Upper lobe of left lung (tissue), 6 donors: ENCODE measurements around the gene UBE2F. TPM values are rescaled to one million over a fixed set of nuclear protein-coding genes. Genes with fewer than 3 reads are reported as not detected.

Source experiments
- ATAC-seq, 2 donors: fragments of 200-7000 bp; cut with Tn5 transposase; one replicate each; pipeline ENCODE4 v1.9.1; 2022; ENCODE audit warnings: mild to moderate bottlenecking in 2 of 2, moderate library complexity in 2 of 2; ENCODE audit not compliant: low FRiP score in 2 of 2
- DNase-seq, 2 donors: peaks; one replicate each; pipeline ENCODE4 v3.0.0-alpha.2; 2019 to 2020
- H3K27ac ChIP-seq, 4 donors: fragments of 200-600 bp; sonication (generic); one replicate each; pipeline ENCODE4 v1.5.1; 2016 to 2019
- H3K27me3 ChIP-seq, 4 donors: fragments of 200-600 bp; sonication (generic); one replicate each; pipeline ENCODE4 v1.5.1; 2017 to 2019
- H3K36me3 ChIP-seq, 4 donors: fragments of 200-600 bp; sonication (generic); one replicate each; pipeline ENCODE4 v1.5.1; 2016 to 2019
- H3K4me1 ChIP-seq, 4 donors: fragments of 200-600 bp; sonication (generic); one replicate each; pipeline ENCODE4 v1.5.1; 2018 to 2019
- H3K4me3 ChIP-seq, 4 donors: fragments of 200-600 bp; sonication (generic); one replicate each; pipeline ENCODE4 v1.5.1; 2017 to 2019; ENCODE audit warnings: mild to moderate bottlenecking in 2 of 4, moderate library complexity in 1 of 4
- H3K9me3 ChIP-seq, 4 donors: fragments of 200-600 bp; sonication (generic); one replicate each; pipeline ENCODE4 v1.5.1; 2018 to 2019
- EP300 ChIP-seq, 4 donors: sonication (generic); formaldehyde crosslinking; IDR thresholded peaks; one replicate each; pipeline ENCODE4 v1.5.1; 2017; ENCODE audit warnings: antibody characterized with exemption in 4 of 4, control low read depth in 2 of 4
- POLR2A ChIP-seq, 4 donors: fragments of 450-650 bp; IDR thresholded peaks; one replicate each; pipeline ENCODE4 v1.5.1; 2016 to 2017; ENCODE audit warnings: antibody characterized with exemption in 4 of 4, mild to moderate bottlenecking in 2 of 4
- POLR2AphosphoS5 ChIP-seq, 2 donors: sonication (generic); formaldehyde crosslinking; IDR thresholded peaks; one replicate each; pipeline ENCODE4 v1.5.1; 2017; ENCODE audit warnings: antibody characterized with exemption in 2 of 2
- WGBS, 2 donors: methylation state at CpG; one replicate each; pipeline ENCODE4 v1.1.5; 2017 to 2018; 5-methylcytosine and 5-hydroxymethylcytosine counted together
- total RNA-seq, 6 donors: library from RNA; depleted of rRNA in 4 of 6; stranded (reverse); fragments of >200 nt in 4 of 6; gene quantifications; one replicate each; pipeline versions ENCODE4 v1.1.0 to v1.2.1, GENCODE V29; 2016 to 2021
- TF ChIP-seq, protein P1 (sequence below), 6 experiments: fragments of 450-650 bp in 4 of 6; fragments of 200-600 bp in 2 of 6; sonication (generic) in 2 of 6; IDR thresholded peaks; one replicate each; pipeline ENCODE4 v1.5.1; 2016 to 2019; ENCODE audit warnings: antibody characterized with exemption in 6 of 6
- donor health status: DM: no; HTN: no; CAD: no; lungs with moderate emphysema.
- donor health status: DM: no; HTN: yes; CAD: no; lungs with severe emphysema.

UBE2F gene
- total RNA-seq, 6 donors from 2014 or later = 11.5 to 65.5 (median 39.8) TPM

DNA sequence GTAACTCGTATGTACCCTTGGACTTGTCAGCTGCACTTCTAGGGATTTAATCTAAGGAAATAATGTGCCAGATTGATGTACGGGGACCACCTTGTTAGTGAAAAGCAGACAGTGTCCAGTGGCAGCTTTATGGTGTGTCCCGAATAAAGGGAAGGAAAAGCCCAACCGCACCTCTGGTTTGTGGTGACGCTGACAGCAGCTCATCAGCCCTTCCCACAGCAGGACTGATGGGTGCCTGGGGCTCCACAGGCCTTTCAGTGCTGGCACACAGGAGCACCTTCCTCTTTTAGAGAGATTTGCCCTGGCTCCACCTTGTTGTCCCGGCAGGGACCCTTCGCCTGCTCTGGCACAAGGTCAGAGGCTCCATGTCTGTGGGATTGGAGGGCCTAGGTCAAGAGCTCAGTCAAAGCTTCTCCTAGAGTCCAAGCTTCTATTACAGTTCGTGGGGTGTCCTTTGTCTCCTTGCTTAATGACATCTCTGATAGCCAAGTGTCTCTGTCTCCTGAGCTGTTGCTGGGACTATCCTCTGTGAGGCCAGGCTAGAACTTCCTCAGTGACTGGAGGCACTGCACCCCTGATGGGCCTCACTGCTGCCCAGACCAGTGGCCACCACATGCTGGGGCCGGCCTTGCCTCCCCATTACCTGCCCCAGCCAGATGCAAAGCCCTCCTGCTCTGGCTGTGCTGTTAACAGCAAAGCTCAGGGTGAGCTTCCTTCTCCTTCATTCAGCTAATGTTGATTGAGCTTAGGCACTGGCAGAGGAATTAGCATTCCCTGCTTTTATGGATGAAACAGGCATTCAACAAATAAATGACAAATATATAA is 61.0 kb downstream of the UBE2F start:
- TF ChIP-seq POLR2A (IDR thresholded peaks at IDR 0.05) (no peak), POLR2AphosphoS5 (IDR thresholded peaks at IDR 0.05) (no peak), EP300 (IDR thresholded peaks at IDR 0.05) (no peak)
- TF ChIP-seq, protein P1, sequence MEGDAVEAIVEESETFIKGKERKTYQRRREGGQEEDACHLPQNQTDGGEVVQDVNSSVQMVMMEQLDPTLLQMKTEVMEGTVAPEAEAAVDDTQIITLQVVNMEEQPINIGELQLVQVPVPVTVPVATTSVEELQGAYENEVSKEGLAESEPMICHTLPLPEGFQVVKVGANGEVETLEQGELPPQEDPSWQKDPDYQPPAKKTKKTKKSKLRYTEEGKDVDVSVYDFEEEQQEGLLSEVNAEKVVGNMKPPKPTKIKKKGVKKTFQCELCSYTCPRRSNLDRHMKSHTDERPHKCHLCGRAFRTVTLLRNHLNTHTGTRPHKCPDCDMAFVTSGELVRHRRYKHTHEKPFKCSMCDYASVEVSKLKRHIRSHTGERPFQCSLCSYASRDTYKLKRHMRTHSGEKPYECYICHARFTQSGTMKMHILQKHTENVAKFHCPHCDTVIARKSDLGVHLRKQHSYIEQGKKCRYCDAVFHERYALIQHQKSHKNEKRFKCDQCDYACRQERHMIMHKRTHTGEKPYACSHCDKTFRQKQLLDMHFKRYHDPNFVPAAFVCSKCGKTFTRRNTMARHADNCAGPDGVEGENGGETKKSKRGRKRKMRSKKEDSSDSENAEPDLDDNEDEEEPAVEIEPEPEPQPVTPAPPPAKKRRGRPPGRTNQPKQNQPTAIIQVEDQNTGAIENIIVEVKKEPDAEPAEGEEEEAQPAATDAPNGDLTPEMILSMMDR (IDR thresholded peaks at IDR 0.05) = no peak
- Histone ChIP-seq H3K4me1 (no peaks in the 10 kb centered on the region), H3K36me3 (peaks cover 0 to 57% (median 24%) of the 10 kb centered on the region in 4 donors), H3K4me3 (no peak overlapping the region), H3K27me3 (no peaks in the 10 kb centered on the region), H3K27ac (no peak overlapping the region), H3K9me3 (no peaks in the 10 kb centered on the region)
- 63 to 76% methylated on average over 8 to 9 of the region's 9 CpGs for WGBS, 2 donors
- DNase-seq (no peak), ATAC-seq (no peak)

DNA sequence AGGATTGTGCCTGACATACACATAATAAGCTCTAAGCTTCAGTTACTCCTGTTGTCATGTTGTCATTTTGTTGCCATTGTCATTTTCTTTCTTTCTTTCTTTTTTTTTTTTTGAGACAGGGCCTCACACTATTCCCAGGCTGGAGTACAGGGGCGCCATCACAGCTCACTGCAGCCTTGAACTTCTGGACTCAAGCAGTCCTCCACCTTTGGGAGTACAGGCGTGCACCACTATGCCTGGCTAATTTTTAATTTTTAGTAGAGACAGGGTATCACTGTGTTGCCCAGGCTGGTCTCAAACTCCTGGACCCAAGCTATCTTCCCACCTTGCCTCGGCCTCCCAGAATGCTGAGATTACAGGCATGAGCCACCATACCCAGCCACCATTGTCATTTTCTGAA is 63.0 kb downstream of the UBE2F start:
- Histone ChIP-seq H3K9me3 (no peaks in the 10 kb centered on the region), H3K4me3 (no peak overlapping the region), H3K27me3 (no peaks in the 10 kb centered on the region), H3K4me1 (no peaks in the 10 kb centered on the region), H3K27ac (no peak overlapping the region), H3K36me3 (peaks cover 0 to 70% (median 27%) of the 10 kb centered on the region in 4 donors)
- 100% methylated on average over 2 to 3 of the region's 3 CpGs for WGBS, 2 donors
- DNase-seq (no peak), ATAC-seq (no peak)
- TF ChIP-seq POLR2A (IDR thresholded peaks at IDR 0.05) = no peak
- TF ChIP-seq EP300 (IDR thresholded peaks at IDR 0.05) = no peak
- TF ChIP-seq, protein P1 (IDR thresholded peaks at IDR 0.05) = no peak
- no peak for TF ChIP-seq POLR2AphosphoS5 (IDR thresholded peaks at IDR 0.05)

DNA sequence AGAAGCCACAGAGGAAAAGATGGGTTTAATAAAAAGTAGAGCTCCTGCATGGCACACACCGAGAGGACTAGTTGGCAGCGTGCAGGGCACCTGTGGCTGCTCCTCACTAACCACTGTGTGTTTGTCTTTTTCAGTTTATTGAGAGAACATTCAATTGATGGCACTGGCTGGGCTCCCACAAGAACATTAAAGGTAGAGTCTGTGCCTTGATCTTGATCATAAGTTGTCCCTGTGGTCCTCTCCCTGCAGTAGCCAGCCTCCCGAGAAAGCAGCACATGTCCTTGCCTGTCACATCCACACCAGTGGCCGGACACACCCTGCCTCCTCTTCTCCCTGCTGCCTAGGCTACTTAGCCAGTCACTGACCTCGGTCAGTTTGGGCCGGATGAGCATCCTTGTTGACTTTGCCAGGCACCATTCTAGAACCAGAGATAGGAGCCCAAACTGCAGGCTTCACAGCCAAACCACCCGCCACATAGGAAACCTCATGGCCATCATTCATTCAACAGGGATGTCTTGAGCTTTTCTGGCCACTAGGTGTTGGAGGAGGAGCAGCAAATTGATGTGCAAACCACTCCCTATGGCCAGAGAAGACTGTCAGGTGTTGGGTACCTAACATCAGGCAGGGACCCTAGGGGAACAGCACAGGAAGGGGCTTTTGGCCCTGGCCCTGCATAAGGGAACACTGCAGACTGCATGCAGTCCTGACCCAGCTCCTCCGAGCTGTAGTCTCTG is 63.8 kb downstream of the UBE2F start:
- TF ChIP-seq EP300 (IDR thresholded peaks at IDR 0.05) (no peak), POLR2A (IDR thresholded peaks at IDR 0.05) (no peak), POLR2AphosphoS5 (IDR thresholded peaks at IDR 0.05) (no peak)
- TF ChIP-seq, protein P1 (IDR thresholded peaks at IDR 0.05) = no peak
- H3K27me3 ChIP-seq = no peaks in the 10 kb centered on the region
- ATAC-seq (no peak), DNase-seq (no peak)
- H3K4me1 ChIP-seq = no peaks in the 10 kb centered on the region
- no peaks in the 10 kb centered on the region for H3K9me3 ChIP-seq
- H3K27ac ChIP-seq = no peak overlapping the region
- H3K4me3 ChIP-seq = no peak overlapping the region
- WGBS, 2 donors = 92% methylated on average over 7 to 8 of the region's 8 CpGs
- H3K36me3 ChIP-seq = peaks cover 0 to 73% (median 24%) of the 10 kb centered on the region in 4 donors

GRCh38 chr2:238031751-238032150 is 64.9 kb downstream of the UBE2F start:
- DNase-seq (no peak), ATAC-seq (no peak)
- Histone ChIP-seq H3K36me3 (peaks cover 0 to 72% (median 31%) of the 10 kb centered on the region in 4 donors), H3K27ac (no peak overlapping the region), H3K9me3 (no peaks in the 10 kb centered on the region), H3K4me3 (no peak overlapping the region), H3K4me1 (no peaks in the 10 kb centered on the region), H3K27me3 (no peaks in the 10 kb centered on the region)
- no peak for TF ChIP-seq EP300 (IDR thresholded peaks at IDR 0.05)
- no peak for TF ChIP-seq POLR2A (IDR thresholded peaks at IDR 0.05)
- TF ChIP-seq, protein P1 (IDR thresholded peaks at IDR 0.05) = no peak
- TF ChIP-seq POLR2AphosphoS5 (IDR thresholded peaks at IDR 0.05) = no peak
- WGBS, 2 donors = 98 to 99% methylated on average over 4 of the region's 4 CpGs
